ENCODE data around the gene SPATC1L.
A peak's percentile ranks its signal among the peaks of the same experiment; 100 is the strongest.

SPATC1L gene

DNA sequence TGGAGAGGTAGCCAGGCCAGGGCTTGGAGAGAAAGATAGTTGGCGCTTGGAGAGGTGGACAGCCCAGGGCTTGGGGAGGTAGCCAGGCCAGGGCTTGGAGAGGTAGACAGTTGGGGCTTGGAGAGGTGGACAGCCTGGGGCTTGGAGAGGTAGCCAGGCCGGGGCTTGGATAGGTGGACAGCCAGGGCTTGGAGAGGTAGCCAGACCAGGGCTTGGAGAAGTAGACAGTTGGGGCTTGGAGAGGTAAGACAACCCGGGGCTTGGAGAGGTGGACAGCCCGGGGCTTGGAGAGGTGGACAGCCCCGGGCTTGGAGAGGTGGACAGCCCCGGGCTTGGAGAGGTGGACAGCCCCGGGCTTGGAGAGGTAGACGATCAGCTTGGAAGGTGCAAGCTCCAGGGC lies 36.6 kb upstream of the SPATC1L start:
- no peak for DNase-seq
- Histone ChIP-seq H3K36me3 (peaks cover 38% of the 10 kb centered on the region), H3K4me1 (no peaks in the 10 kb centered on the region; the same call in 1 of the 2 replicates), H3K4me3 (ENCODE audit: low read depth, low read length) (no peak overlapping the region), H3K27me3 (no peaks in the 10 kb centered on the region), H3K9me3 (no peaks in the 10 kb centered on the region)
- TF ChIP-seq, protein P1, sequence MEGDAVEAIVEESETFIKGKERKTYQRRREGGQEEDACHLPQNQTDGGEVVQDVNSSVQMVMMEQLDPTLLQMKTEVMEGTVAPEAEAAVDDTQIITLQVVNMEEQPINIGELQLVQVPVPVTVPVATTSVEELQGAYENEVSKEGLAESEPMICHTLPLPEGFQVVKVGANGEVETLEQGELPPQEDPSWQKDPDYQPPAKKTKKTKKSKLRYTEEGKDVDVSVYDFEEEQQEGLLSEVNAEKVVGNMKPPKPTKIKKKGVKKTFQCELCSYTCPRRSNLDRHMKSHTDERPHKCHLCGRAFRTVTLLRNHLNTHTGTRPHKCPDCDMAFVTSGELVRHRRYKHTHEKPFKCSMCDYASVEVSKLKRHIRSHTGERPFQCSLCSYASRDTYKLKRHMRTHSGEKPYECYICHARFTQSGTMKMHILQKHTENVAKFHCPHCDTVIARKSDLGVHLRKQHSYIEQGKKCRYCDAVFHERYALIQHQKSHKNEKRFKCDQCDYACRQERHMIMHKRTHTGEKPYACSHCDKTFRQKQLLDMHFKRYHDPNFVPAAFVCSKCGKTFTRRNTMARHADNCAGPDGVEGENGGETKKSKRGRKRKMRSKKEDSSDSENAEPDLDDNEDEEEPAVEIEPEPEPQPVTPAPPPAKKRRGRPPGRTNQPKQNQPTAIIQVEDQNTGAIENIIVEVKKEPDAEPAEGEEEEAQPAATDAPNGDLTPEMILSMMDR (IDR thresholded peaks at IDR 0.05; ENCODE audit: low read depth, low read length): no peak

GRCh38 chr21:46220275-46220810 lies 36.1 kb upstream of the SPATC1L start:
- Histone ChIP-seq H3K27me3 (no peaks in the 10 kb centered on the region), H3K36me3 (peaks cover 42% of the 10 kb centered on the region), H3K4me3 (ENCODE audit: low read depth, low read length) (no peak overlapping the region), H3K9me3 (no peaks in the 10 kb centered on the region), H3K4me1 (no peaks in the 10 kb centered on the region; the same call in 1 of the 2 replicates)
- DNase-seq: no peak
- TF ChIP-seq, protein P1 (IDR thresholded peaks at IDR 0.05; ENCODE audit: low read depth, low read length): no peak

GRCh38 chr21:46219591-46220239 lies 35.5 kb upstream of the SPATC1L start:
- no peaks in the 10 kb centered on the region for H3K27me3 ChIP-seq
- peaks cover 44% of the 10 kb centered on the region for H3K36me3 ChIP-seq
- TF ChIP-seq, protein P1 (IDR thresholded peaks at IDR 0.05; ENCODE audit: low read depth, low read length): no peak
- H3K9me3 ChIP-seq: no peaks in the 10 kb centered on the region
- H3K4me3 ChIP-seq (ENCODE audit: low read depth, low read length): no peak overlapping the region
- no peaks in the 10 kb centered on the region; the same call in 1 of the 2 replicates for H3K4me1 ChIP-seq
- peak; percentile 53 for DNase-seq

DNA sequence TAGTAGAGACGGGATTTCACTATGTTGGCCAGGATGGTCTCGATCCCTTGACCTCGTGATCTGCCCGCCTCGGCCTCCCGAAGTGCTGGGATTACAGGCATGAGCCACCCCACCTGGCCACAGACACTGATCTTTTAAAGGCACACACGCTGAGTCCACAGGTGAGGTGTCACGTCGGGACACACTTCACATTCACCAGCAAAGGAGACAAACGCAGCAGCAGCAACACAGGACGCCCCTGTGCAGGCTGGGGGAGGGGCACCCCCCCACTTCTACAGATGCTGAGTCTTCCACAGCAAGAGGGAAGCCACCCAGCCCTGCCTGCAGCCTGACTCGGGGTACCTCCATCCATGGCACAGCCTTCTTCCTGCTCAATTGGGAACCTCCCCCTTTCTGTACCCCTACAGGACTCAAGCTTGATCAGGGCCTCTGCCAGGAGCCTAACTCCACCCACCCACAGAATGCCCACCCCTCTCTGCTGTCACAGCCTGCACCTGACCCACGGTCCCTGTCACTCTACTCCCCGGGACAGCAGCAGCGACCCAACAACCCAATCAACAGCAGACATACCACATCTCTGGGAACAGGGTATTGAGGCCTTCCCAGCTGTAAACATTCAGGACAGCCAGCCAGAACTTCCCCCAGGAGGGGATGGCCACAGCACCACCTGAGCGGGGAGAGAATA lies 34.8 kb upstream of the SPATC1L start:
- DNase-seq: no peak
- no peaks in the 10 kb centered on the region for H3K9me3 ChIP-seq
- H3K27me3 ChIP-seq: no peaks in the 10 kb centered on the region
- H3K4me3 ChIP-seq (ENCODE audit: low read depth, low read length): no peak overlapping the region
- TF ChIP-seq, protein P1 (IDR thresholded peaks at IDR 0.05; ENCODE audit: low read depth, low read length): no peak
- peaks cover 44% of the 10 kb centered on the region for H3K36me3 ChIP-seq
- peaks cover 4% of the 10 kb centered on the region for H3K4me1 ChIP-seq

DNA sequence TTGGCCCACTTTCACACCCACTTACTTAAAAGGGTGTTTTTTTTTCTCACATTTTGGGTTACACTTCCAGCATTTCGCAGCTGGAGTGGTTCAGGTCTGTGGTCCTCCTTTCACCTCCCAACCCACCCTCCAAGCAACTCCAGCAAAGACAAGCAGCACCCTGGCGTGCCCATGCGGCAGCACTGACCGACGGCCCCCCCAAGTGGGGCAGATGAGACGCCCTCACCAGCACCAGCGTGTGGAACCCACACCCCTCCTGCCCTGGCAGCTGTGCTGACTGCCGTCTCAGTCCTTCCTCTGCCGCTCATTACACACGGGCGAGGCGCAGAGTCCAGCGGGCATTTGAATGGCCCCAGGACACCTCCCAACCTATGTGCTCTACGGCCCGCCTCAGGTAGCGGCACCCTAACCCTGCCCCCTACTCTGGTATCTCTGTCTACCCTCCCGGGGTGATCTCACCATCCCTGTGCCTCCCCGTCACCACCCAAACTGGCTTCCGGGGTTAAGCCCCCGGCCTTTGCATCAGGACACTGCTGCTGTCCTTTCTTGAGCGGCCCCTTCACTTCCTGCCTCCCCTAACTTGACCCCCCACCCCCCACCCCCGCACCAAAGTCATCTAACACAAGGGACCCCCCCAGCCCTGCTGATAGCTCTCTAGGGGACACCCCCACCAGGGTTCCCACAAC lies 33.4 kb upstream of the SPATC1L start:
- peaks cover 47% of the 10 kb centered on the region for H3K36me3 ChIP-seq
- H3K4me3 ChIP-seq (ENCODE audit: low read depth, low read length): no peak overlapping the region
- TF ChIP-seq, protein P1 (IDR thresholded peaks at IDR 0.05; ENCODE audit: low read depth, low read length): no peak
- no peak for DNase-seq
- H3K9me3 ChIP-seq: no peaks in the 10 kb centered on the region
- H3K27me3 ChIP-seq: no peaks in the 10 kb centered on the region
- peaks cover 12% of the 10 kb centered on the region for H3K4me1 ChIP-seq
